ENCODE data around the gene OR1F1. TPM values are rescaled to one million over a fixed set of nuclear protein-coding genes. Genes with fewer than 3 reads are reported as not detected.

Gene OR1F1
- total RNA-seq, 1 experiment from 2014 or later: not detected

GRCh38 chr16:3173892-3174617, 13.9 kb upstream of the OR1F1 start:
- no peaks in the 10 kb centered on the region for H3K4me1 ChIP-seq (ENCODE audit: insufficient read depth, low read length)
- no peak overlapping the region for H3T11ph ChIP-seq (ENCODE audit: low read length)
- no peak overlapping the region for H3K56ac ChIP-seq (ENCODE audit: insufficient read length, low read depth, low read length)
- H4K20me1 ChIP-seq (ENCODE audit: control insufficient read depth, insufficient read depth, insufficient read length): no peaks in the 10 kb centered on the region
- no CpG with 5 or more reads among the region's 24 CpGs for WGBS (ENCODE audit: extremely low coverage, insufficient read length, low lambda C conversion rate)
- no peak overlapping the region for H3K4ac ChIP-seq (ENCODE audit: low read depth, low read length)
- no peak overlapping the region for H2AK5ac ChIP-seq (ENCODE audit: insufficient read length, low read length)
- H3K27ac ChIP-seq (ENCODE audit: insufficient read length, low read depth, low read length): no peak overlapping the region
- no peak overlapping the region for H4K5ac ChIP-seq (ENCODE audit: insufficient read length, low read depth, low read length)
- peaks cover 12% of the 10 kb centered on the region for H3K23me2 ChIP-seq (ENCODE audit: insufficient read length, low read depth, low read length, poor library complexity, severe bottlenecking)
- H3K23ac ChIP-seq (ENCODE audit: insufficient read length, low read depth, low read length): no peak overlapping the region
- H2BK20ac ChIP-seq (ENCODE audit: low read depth, low read length, poor library complexity, severe bottlenecking): no peak overlapping the region
- H2AFZ ChIP-seq (ENCODE audit: low read length): no peak overlapping the region
- TF ChIP-seq CTCF (conservative IDR thresholded peaks at IDR 0.05): peak; percentile 80
- Mint-ChIP-seq H3K9me3 (no peaks in the 10 kb centered on the region; a peak in 1 of 5 replicates), H3K27ac (peak overlapping the region in 2 of 3 experiments; percentile 12 to 76; a peak in 4 of 7 replicates), H3K4me3 (peak overlapping the region; percentile 68 to 85), H3K4me1 (peaks cover 20 to 21% of the 10 kb centered on the region in 2 experiments), H3K36me3 (ENCODE audit: insufficient read depth in 1 of 3, low read depth in 3 of 3) (no peaks in the 10 kb centered on the region), H3K27me3 (ENCODE audit: low read depth) (peaks cover 56% of the 10 kb centered on the region)
- no peak overlapping the region for H2BK120ac ChIP-seq (ENCODE audit: low read depth, low read length, poor library complexity, severe bottlenecking)
- H3K27me3 ChIP-seq (ENCODE audit: insufficient read depth, low read length): no peaks in the 10 kb centered on the region
- no peak overlapping the region for H2BK15ac ChIP-seq (ENCODE audit: low read depth, low read length)
- no peak overlapping the region for H3K14ac ChIP-seq (ENCODE audit: insufficient read depth, low read length)
- H4K91ac ChIP-seq (ENCODE audit: insufficient read length, low read depth, low read length): no peak overlapping the region
- no peak overlapping the region for H3K18ac ChIP-seq (ENCODE audit: insufficient read length, low read depth, low read length)
- H2BK5ac ChIP-seq (ENCODE audit: insufficient read length, low read length): no peak overlapping the region
- peak; percentile 96 for DNase-seq
- H3K79me1 ChIP-seq (ENCODE audit: insufficient read depth, low read depth, low read length, poor library complexity, severe bottlenecking): no peaks in the 10 kb centered on the region
- H3K9ac ChIP-seq (ENCODE audit: extremely low read depth, insufficient read length, low read length): no peak overlapping the region
- H3K79me2 ChIP-seq (ENCODE audit: insufficient read depth, low read length): no peaks in the 10 kb centered on the region
- H2BK12ac ChIP-seq (ENCODE audit: insufficient read length, low read depth, low read length): no peak overlapping the region
- peak overlapping the region; percentile 62 for H3K4me2 ChIP-seq (ENCODE audit: insufficient read depth, insufficient read length, low read length)
- H3K9me3 ChIP-seq (ENCODE audit: control insufficient read depth, low read depth, low read length): no peaks in the 10 kb centered on the region
- no peak overlapping the region for H4K8ac ChIP-seq (replicated peaks; ENCODE audit: insufficient read length, low read depth, low read length)
